ENCODE data around the gene RGS7BP. TPM values are rescaled to one million over a fixed set of nuclear protein-coding genes. Genes with fewer than 3 reads are reported as not detected.

Gene RGS7BP
- total and polyA plus RNA-seq, 2 experiments from 2014 or later, result 3.3 to 5.4 TPM

DNA sequence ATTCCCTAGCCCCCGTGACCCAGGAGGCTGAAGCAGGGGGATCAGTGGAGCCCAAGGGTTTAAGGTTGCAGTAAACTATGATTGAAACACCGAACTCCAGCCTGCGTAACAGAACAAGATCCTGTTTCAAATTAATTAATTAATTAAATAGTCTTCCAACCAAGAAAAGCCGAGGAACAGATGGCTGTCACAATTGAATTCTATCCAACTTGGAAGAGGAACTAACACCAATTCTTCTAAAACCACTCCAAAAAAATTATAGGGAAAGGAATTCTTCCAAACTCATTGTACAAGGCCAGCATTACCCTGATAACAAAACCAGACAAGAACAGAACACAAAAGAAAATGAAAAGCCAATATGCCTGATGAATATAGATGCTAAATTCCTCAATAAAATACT lies 43.4 kb upstream of the RGS7BP start:
- peaks cover 20% of the 10 kb centered on the region; the same call in 2 of the 3 replicates for H3K9me3 Mint-ChIP-seq
- Histone ChIP-seq H3K4me3 (no peak overlapping the region), H3K36me3 (ENCODE audit: insufficient read depth) (no peaks in the 10 kb centered on the region), H3K27me3 (ENCODE audit: insufficient read depth) (no peaks in the 10 kb centered on the region), H4K20me1 (replicated peaks; ENCODE audit: insufficient read depth) (no peaks in the 10 kb centered on the region), H3K79me2 (replicated peaks; ENCODE audit: insufficient read depth) (no peaks in the 10 kb centered on the region), H3K27ac (ENCODE audit: low read depth) (no peak overlapping the region), H2AFZ (no peak overlapping the region), H3K4me2 (no peak overlapping the region), H3K4me1 (ENCODE audit: insufficient read depth) (no peaks in the 10 kb centered on the region), H3K9me2 (ENCODE audit: insufficient read depth) (0 out of 2 replicates have a peak, but pooled peaks cover 5% of the 10 kb centered on the region), H3F3A (replicated peaks; ENCODE audit: low read depth) (no peaks in the 10 kb centered on the region)
- DNase-seq (ENCODE audit: low spot score) (no peak), ATAC-seq (no peak)
- no peak for TF ChIP-seq NANOG (IDR thresholded peaks at IDR 0.05; ENCODE audit: borderline replicate concordance)
- TF ChIP-seq, protein P1, sequence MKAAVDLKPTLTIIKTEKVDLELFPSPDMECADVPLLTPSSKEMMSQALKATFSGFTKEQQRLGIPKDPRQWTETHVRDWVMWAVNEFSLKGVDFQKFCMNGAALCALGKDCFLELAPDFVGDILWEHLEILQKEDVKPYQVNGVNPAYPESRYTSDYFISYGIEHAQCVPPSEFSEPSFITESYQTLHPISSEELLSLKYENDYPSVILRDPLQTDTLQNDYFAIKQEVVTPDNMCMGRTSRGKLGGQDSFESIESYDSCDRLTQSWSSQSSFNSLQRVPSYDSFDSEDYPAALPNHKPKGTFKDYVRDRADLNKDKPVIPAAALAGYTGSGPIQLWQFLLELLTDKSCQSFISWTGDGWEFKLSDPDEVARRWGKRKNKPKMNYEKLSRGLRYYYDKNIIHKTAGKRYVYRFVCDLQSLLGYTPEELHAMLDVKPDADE (IDR thresholded peaks at IDR 0.05), result no peak
- H3K4me3 Mint-ChIP-seq, result no peak overlapping the region
- no peaks in the 10 kb centered on the region; the same call in 2 of the 3 replicates for H3K36me3 Mint-ChIP-seq (ENCODE audit: low read depth)
- no peaks in the 10 kb centered on the region for H3K27me3 Mint-ChIP-seq (ENCODE audit: insufficient read depth, low read depth, poor library complexity)
- H3K27ac Mint-ChIP-seq, result no peak overlapping the region
- no peaks in the 10 kb centered on the region for H3K4me1 Mint-ChIP-seq

DNA sequence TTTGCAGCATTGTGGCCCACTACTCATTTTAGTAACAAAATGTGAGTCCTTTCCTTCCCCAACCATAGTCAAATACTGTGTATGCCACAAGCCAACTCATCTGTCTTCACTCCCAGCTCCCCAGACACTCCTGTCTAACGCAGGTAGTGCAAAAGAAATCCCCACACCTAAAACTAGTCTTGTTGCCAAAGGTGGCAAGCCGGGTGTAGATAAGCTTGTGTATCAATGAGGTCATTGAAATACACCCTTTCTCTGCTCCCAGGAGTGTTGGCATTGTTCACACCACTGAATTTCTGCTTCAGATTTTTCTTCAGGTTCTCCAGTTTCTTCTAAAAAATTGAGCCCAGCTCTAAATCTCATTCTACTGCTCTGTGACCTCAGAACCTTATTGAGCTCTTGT lies 19.7 kb upstream of the RGS7BP start:
- Histone ChIP-seq H3K4me1 (ENCODE audit: insufficient read depth) (no peaks in the 10 kb centered on the region), H3K27ac (ENCODE audit: low read depth) (no peak overlapping the region), H2AFZ (no peak overlapping the region), H3K27me3 (ENCODE audit: insufficient read depth) (no peaks in the 10 kb centered on the region), H3K4me3 (no peak overlapping the region), H4K20me1 (replicated peaks; ENCODE audit: insufficient read depth) (no peaks in the 10 kb centered on the region), H3F3A (replicated peaks; ENCODE audit: low read depth) (no peaks in the 10 kb centered on the region), H3K79me2 (replicated peaks; ENCODE audit: insufficient read depth) (no peaks in the 10 kb centered on the region), H3K36me3 (ENCODE audit: insufficient read depth) (no peaks in the 10 kb centered on the region), H3K4me2 (no peak overlapping the region), H3K9me2 (ENCODE audit: insufficient read depth) (peaks cover 4% of the 10 kb centered on the region; the same call in 1 of the 2 replicates)
- Mint-ChIP-seq H3K9me3 (peaks cover 29% of the 10 kb centered on the region), H3K4me3 (no peak overlapping the region), H3K27me3 (ENCODE audit: insufficient read depth, low read depth, poor library complexity) (peaks cover 3% of the 10 kb centered on the region), H3K27ac (no peak overlapping the region), H3K4me1 (no peaks in the 10 kb centered on the region), H3K36me3 (ENCODE audit: low read depth) (no peaks in the 10 kb centered on the region; the same call in 2 of the 3 replicates)
- ATAC-seq, result no peak
- DNase-seq (ENCODE audit: low spot score), result no peak
- no peak for TF ChIP-seq EZH2phosphoT487 (IDR thresholded peaks at IDR 0.05; ENCODE audit: unreplicated experiment)
- TF ChIP-seq JUNB (IDR thresholded peaks at IDR 0.05; ENCODE audit: unreplicated experiment), result no peak
- TF ChIP-seq EZH2 (IDR thresholded peaks at IDR 0.05; ENCODE audit: low read depth, unreplicated experiment), result no peak
- TF ChIP-seq NANOG (IDR thresholded peaks at IDR 0.05; ENCODE audit: borderline replicate concordance), result no peak
- TF ChIP-seq, protein P2, sequence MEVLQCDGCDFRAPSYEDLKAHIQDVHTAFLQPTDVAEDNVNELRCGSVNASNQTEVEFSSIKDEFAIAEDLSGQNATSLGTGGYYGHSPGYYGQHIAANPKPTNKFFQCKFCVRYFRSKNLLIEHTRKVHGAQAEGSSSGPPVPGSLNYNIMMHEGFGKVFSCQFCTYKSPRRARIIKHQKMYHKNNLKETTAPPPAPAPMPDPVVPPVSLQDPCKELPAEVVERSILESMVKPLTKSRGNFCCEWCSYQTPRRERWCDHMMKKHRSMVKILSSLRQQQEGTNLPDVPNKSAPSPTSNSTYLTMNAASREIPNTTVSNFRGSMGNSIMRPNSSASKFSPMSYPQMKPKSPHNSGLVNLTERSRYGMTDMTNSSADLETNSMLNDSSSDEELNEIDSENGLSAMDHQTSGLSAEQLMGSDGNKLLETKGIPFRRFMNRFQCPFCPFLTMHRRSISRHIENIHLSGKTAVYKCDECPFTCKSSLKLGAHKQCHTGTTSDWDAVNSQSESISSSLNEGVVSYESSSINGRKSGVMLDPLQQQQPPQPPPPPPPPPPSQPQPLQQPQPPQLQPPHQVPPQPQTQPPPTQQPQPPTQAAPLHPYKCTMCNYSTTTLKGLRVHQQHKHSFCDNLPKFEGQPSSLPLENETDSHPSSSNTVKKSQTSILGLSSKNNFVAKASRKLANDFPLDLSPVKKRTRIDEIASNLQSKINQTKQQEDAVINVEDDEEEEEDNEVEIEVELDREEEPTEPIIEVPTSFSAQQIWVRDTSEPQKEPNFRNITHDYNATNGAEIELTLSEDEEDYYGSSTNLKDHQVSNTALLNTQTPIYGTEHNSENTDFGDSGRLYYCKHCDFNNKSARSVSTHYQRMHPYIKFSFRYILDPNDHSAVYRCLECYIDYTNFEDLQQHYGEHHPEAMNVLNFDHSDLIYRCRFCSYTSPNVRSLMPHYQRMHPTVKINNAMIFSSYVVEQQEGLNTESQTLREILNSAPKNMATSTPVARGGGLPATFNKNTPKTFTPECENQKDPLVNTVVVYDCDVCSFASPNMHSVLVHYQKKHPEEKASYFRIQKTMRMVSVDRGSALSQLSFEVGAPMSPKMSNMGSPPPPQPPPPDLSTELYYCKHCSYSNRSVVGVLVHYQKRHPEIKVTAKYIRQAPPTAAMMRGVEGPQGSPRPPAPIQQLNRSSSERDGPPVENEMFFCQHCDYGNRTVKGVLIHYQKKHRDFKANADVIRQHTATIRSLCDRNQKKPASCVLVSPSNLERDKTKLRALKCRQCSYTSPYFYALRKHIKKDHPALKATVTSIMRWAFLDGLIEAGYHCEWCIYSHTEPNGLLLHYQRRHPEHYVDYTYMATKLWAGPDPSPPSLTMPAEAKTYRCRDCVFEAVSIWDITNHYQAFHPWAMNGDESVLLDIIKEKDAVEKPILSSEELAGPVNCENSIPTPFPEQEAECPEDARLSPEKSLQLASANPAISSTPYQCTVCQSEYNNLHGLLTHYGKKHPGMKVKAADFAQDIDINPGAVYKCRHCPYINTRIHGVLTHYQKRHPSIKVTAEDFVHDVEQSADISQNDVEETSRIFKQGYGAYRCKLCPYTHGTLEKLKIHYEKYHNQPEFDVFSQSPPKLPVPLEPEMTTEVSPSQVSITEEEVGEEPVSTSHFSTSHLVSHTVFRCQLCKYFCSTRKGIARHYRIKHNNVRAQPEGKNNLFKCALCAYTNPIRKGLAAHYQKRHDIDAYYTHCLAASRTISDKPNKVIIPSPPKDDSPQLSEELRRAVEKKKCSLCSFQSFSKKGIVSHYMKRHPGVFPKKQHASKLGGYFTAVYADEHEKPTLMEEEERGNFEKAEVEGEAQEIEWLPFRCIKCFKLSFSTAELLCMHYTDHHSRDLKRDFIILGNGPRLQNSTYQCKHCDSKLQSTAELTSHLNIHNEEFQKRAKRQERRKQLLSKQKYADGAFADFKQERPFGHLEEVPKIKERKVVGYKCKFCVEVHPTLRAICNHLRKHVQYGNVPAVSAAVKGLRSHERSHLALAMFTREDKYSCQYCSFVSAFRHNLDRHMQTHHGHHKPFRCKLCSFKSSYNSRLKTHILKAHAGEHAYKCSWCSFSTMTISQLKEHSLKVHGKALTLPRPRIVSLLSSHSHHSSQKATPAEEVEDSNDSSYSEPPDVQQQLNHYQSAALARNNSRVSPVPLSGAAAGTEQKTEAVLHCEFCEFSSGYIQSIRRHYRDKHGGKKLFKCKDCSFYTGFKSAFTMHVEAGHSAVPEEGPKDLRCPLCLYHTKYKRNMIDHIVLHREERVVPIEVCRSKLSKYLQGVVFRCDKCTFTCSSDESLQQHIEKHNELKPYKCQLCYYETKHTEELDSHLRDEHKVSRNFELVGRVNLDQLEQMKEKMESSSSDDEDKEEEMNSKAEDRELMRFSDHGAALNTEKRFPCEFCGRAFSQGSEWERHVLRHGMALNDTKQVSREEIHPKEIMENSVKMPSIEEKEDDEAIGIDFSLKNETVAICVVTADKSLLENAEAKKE (CRISPR knock-in tag; IDR thresholded peaks at IDR 0.05), result no peak
- no peak for TF ChIP-seq POLR2AphosphoS5 (IDR thresholded peaks at IDR 0.05; ENCODE audit: low read depth)
- TF ChIP-seq, protein P3, sequence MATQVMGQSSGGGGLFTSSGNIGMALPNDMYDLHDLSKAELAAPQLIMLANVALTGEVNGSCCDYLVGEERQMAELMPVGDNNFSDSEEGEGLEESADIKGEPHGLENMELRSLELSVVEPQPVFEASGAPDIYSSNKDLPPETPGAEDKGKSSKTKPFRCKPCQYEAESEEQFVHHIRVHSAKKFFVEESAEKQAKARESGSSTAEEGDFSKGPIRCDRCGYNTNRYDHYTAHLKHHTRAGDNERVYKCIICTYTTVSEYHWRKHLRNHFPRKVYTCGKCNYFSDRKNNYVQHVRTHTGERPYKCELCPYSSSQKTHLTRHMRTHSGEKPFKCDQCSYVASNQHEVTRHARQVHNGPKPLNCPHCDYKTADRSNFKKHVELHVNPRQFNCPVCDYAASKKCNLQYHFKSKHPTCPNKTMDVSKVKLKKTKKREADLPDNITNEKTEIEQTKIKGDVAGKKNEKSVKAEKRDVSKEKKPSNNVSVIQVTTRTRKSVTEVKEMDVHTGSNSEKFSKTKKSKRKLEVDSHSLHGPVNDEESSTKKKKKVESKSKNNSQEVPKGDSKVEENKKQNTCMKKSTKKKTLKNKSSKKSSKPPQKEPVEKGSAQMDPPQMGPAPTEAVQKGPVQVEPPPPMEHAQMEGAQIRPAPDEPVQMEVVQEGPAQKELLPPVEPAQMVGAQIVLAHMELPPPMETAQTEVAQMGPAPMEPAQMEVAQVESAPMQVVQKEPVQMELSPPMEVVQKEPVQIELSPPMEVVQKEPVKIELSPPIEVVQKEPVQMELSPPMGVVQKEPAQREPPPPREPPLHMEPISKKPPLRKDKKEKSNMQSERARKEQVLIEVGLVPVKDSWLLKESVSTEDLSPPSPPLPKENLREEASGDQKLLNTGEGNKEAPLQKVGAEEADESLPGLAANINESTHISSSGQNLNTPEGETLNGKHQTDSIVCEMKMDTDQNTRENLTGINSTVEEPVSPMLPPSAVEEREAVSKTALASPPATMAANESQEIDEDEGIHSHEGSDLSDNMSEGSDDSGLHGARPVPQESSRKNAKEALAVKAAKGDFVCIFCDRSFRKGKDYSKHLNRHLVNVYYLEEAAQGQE (IDR thresholded peaks at IDR 0.05; ENCODE audit: unreplicated experiment), result no peak
- TF ChIP-seq, protein P1 (IDR thresholded peaks at IDR 0.05), result no peak
- no peak for TF ChIP-seq ZNF331 (CRISPR knock-in tag; IDR thresholded peaks at IDR 0.05; ENCODE audit: low read depth)
- TF ChIP-seq CREB1 (CRISPR knock-in tag; IDR thresholded peaks at IDR 0.05; ENCODE audit: low read depth), result no peak

Measured in GM23338 (cell line).